ENCODE results near the gene NRSN1. TPM values are rescaled to one million over a fixed set of nuclear protein-coding genes. Genes with fewer than 3 reads are reported as not detected.

Gene NRSN1
- total and polyA plus RNA-seq, 9 of the 15 experiments (the other 6 are each of a cell fraction or from before 2014, with no cell fraction given) = not detected

DNA sequence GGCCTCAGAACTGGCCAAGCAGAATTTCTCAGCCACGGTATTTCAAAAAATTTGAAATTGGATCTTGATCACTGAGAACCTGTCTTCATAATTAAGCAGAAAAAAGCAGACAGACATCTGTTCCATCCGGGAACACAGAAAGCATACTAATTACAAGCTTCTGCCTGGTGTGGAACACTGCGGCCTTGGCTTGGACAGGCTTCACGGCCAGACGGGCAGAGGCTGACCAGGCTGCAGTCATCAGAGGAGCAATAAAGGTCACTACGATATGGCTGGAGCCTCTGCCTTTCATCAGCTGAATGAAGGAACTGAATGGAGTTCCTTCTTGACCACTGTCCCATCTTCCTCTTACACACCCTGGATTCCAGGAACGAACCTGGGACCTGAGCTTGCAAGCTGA lies 3.9 kb upstream of the NRSN1 start:
- Histone ChIP-seq H3K4me1 (replicated peaks in 1 of 2; ENCODE audit: control insufficient read depth in 2 of 2, insufficient read depth in 2 of 2, low read length in 2 of 2) (no peaks in the 10 kb centered on the region), H3K9me1 (ENCODE audit: control insufficient read depth, insufficient read depth, low read length) (no peaks in the 10 kb centered on the region), H3K27ac (ENCODE audit: extremely low read depth, low read depth, low read length) (no peak overlapping the region), H4K20me1 (replicated peaks; ENCODE audit: control insufficient read depth, insufficient read depth, low read length) (no peaks in the 10 kb centered on the region), H3K27me3 (ENCODE audit: control insufficient read depth in 2 of 2, insufficient read depth in 2 of 2, low read length in 2 of 2) (no peaks in the 10 kb centered on the region), H2AFZ (ENCODE audit: low read depth, low read length) (no peak overlapping the region), H3K36me3 (ENCODE audit: control insufficient read depth, insufficient read depth, low read length) (no peaks in the 10 kb centered on the region), H3K9me3 (replicated peaks; ENCODE audit: control insufficient read depth, insufficient read depth, low read depth, low read length) (no peaks in the 10 kb centered on the region), H3K4me2 (ENCODE audit: insufficient read depth, low read length) (no peak overlapping the region), H3K4me3 (no peak overlapping the region), H3K79me2 (ENCODE audit: control insufficient read depth, insufficient read depth, low read length) (no peaks in the 10 kb centered on the region), H3K9ac (ENCODE audit: insufficient read depth in 1 of 2, low read depth in 2 of 2, low read length in 2 of 2) (no peak overlapping the region)
- TF ChIP-seq TAF15 (IDR thresholded peaks at IDR 0.05; ENCODE audit: low read depth, low read length) (no peak), ETV6 (IDR thresholded peaks at IDR 0.05; ENCODE audit: borderline replicate concordance in 1 of 2, low read depth in 2 of 2, low read length in 1 of 2) (no peak), ETV6 (CRISPR knock-in tag; IDR thresholded peaks at IDR 0.05; ENCODE audit: borderline replicate concordance) (no peak), ZNF766 (CRISPR knock-in tag; conservative IDR thresholded peaks at IDR 0.05) (no peak), PML (IDR thresholded peaks at IDR 0.05; ENCODE audit: low read length) (no peak), RBFOX2 (IDR thresholded peaks at IDR 0.05; ENCODE audit: low read depth, low read length) (no peak), CBX1 (IDR thresholded peaks at IDR 0.05; ENCODE audit: low read depth) (no peak), SAFB2 (IDR thresholded peaks at IDR 0.05; ENCODE audit: borderline replicate concordance, low read depth, low read length, severe bottlenecking) (no peak), POLR2AphosphoS5 (IDR thresholded peaks at IDR 0.05; ENCODE audit: control insufficient read depth, insufficient read depth, low read depth, low read length) (no peak), YBX1 (IDR thresholded peaks at IDR 0.05) (no peak)
- TF ChIP-seq, protein P1, sequence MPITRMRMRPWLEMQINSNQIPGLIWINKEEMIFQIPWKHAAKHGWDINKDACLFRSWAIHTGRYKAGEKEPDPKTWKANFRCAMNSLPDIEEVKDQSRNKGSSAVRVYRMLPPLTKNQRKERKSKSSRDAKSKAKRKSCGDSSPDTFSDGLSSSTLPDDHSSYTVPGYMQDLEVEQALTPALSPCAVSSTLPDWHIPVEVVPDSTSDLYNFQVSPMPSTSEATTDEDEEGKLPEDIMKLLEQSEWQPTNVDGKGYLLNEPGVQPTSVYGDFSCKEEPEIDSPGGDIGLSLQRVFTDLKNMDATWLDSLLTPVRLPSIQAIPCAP (CRISPR knock-in tag; IDR thresholded peaks at IDR 0.05; ENCODE audit: borderline replicate concordance) = no peak
- DNase-seq (ENCODE audit: extremely low read depth in 1 of 4, low spot score in 3 of 4) (no peak), FAIRE-seq (no peak), ATAC-seq (no peak)
- ChIA-PET POLR2A (no interaction called here), CTCF (ENCODE audit: low intra/inter-chr PET ratio) (no interaction called here)
- 0% methylated on average over 7 of the region's 7 CpGs for WGBS (ENCODE audit: insufficient coverage, low coverage, missing lambda C conversion rate)
- no TSS peak for BruUV-seq (replicated peaks)
- intact Hi-C loops (cut with micrococcal nuclease) = no loop called here
- in situ Hi-C loops (cut with MboI) = no loop called here

Measured in K562 (cell line).